Small intestine (tissue), 7 donors: ENCODE measurements around the gene MON2. TPM values are rescaled to one million over a fixed set of nuclear protein-coding genes. Genes with fewer than 3 reads are reported as not detected.
"Not testable (repeated sequence)": the region's sequence is repeated elsewhere in the genome, so short reads cannot be mapped to it uniquely, and the experiment has no call there.

Experiments
- DNase-seq, 2 donors: peaks; one replicate each; pipeline versions ENCODE4 v3.0.0 to v3.0.0-alpha.2; 2013
- FAIRE-seq: peaks from 2 replicates; lab custom pipeline; 2012; peaks lifted over from hg19 to GRCh38; lab: Jason Lieb, UNC
- H3K27ac ChIP-seq, 3 donors: one replicate each; pipeline ENCODE4 v1.5.1; 2013; ENCODE audit warnings: low read length in 2 of 3, mild to moderate bottlenecking in 2 of 3, control low read depth in 1 of 3, inconsistent platforms in 1 of 3, low read depth in 1 of 3, moderate library complexity in 1 of 3
- H3K27me3 ChIP-seq, 3 donors: one replicate each; pipeline ENCODE4 v1.6.1; 2013; ENCODE audit warnings: low read length in 3 of 3, inconsistent platforms in 1 of 3; ENCODE audit not compliant: control insufficient read depth in 3 of 3, insufficient read depth in 3 of 3
- H3K36me3 ChIP-seq, 3 donors: one replicate each; pipeline ENCODE4 v1.6.1; 2013; ENCODE audit warnings: low read length in 3 of 3, inconsistent platforms in 1 of 3, low read depth in 1 of 3, mild to moderate bottlenecking in 1 of 3, moderate library complexity in 1 of 3; ENCODE audit not compliant: control insufficient read depth in 3 of 3, insufficient read depth in 2 of 3
- H3K4me1 ChIP-seq, 3 donors: one replicate each; pipeline ENCODE4 v1.6.1; 2013; ENCODE audit warnings: low read length in 2 of 3, inconsistent platforms in 1 of 3, low read depth in 1 of 3, mild to moderate bottlenecking in 1 of 3, moderate library complexity in 1 of 3; ENCODE audit not compliant: control insufficient read depth in 3 of 3, insufficient read depth in 2 of 3
- H3K4me3 ChIP-seq, 3 donors: one replicate each; pipeline ENCODE4 v1.5.1; 2013; ENCODE audit warnings: low read length in 3 of 3, control low read depth in 1 of 3, inconsistent platforms in 1 of 3, low read depth in 1 of 3, mild to moderate bottlenecking in 1 of 3, moderate library complexity in 1 of 3
- H3K9me3 ChIP-seq, 2 donors: one replicate each; pipeline ENCODE4 v1.6.1; 2013; ENCODE audit warnings: low read depth in 1 of 2, low read length in 1 of 2; ENCODE audit not compliant: control insufficient read depth in 2 of 2, insufficient read depth in 1 of 2
- WGBS, 3 donors: extraction: QIAGEN DNeasy Blood & Tissue Kit; methylation state at CpG; one replicate each; pipeline ENCODE4 v1.1.7; 2013; 5-methylcytosine and 5-hydroxymethylcytosine counted together
- polyA plus RNA-seq, 4 donors: library from polyadenylated mRNA; stranded (reverse) in 3 of 4; unstranded in 1 of 4; fragments of 200-250 nt in 3 of 4; fragments of 120-200 nt in 1 of 4; gene quantifications; one replicate each; pipeline versions ENCODE4 v1.2.1 to v1.2.3, GENCODE V29; 2013
- donor health status: healthy with polysubstance abuse.
- donor health status: control.
- donor health status: control.
- donor health status: Bipolar disorder and iron deficiency.
- donor health status: healthy.

MON2 gene
- polyA plus RNA-seq, 4 donors, result 7.1 to 43.5 (median 9.3) TPM

DNA sequence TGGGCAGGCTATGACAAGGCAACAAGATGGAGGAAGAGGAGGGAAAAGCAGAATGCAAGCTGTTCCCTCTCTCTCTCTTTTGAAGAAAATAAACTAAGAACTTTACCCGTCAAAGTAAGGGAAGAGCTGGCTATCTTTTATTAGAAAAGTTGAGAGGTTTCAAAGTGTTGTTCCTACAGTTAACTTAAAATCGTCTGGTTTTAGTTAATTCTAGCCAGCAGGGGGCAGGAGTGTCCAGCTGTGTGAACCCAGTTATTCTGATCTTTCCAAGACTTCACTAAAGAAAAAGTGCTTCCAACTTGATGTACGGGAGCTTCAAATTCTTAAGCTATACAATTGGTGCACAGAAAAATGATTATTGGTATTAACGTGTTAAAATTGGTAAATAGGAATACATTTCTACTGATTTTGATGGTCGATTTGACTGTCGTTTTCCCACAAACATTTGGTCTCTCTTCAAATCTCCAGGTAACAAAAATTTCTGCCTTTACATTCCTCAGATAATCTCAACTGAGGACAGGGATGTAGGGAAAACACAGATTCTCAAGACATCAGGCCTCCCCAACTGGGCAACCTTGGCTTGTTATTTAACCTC, 28.4 kb upstream of the MON2 start:
- DNase-seq, result peak; percentile 59 to 70
- Histone ChIP-seq H3K4me1 (peaks cover 0 to 4% (median 0%) of the 10 kb centered on the region in 3 donors), H3K27ac (no peak overlapping the region), H3K27me3 (peaks cover 0 to 8% (median 0%) of the 10 kb centered on the region in 3 donors), H3K36me3 (no peaks in the 10 kb centered on the region), H3K4me3 (no peak overlapping the region), H3K9me3 (no peaks in the 10 kb centered on the region)
- WGBS, 3 donors, result 10 to 15% (median 12%) methylated on average over 6 of the region's 6 CpGs
- FAIRE-seq, result no peak

GRCh38 chr12:62446754-62447452, 19.7 kb upstream of the MON2 start:
- H3K9me3 ChIP-seq, result peaks cover 0 to 8% of the 10 kb centered on the region in 2 donors
- FAIRE-seq, result no peak
- no peaks in the 10 kb centered on the region for H3K36me3 ChIP-seq
- H3K4me3 ChIP-seq, result no peak overlapping the region
- WGBS, 3 donors, result 4 to 46% (median 28%) methylated on average over 2 of the region's 2 CpGs
- H3K27me3 ChIP-seq, result no peaks in the 10 kb centered on the region
- DNase-seq, result peak; percentile 35 to 47
- H3K27ac ChIP-seq, result no peak overlapping the region
- no peaks in the 10 kb centered on the region for H3K4me1 ChIP-seq

- Histone ChIP-seq H3K27ac (no peak overlapping the region), H3K4me1 (no peaks in the 10 kb centered on the region), H3K27me3 (no peaks in the 10 kb centered on the region), H3K36me3 (no peaks in the 10 kb centered on the region), H3K4me3 (no peak overlapping the region), H3K9me3 (peaks cover 0 to 8% of the 10 kb centered on the region in 2 donors)
- no peak for DNase-seq
- WGBS, 3 donors, result 81 to 88% (median 85%) methylated on average over 3 of the region's 3 CpGs
- no peak for FAIRE-seq
Observed at GRCh38 chr12:62448436-62448835, 18.2 kb upstream of the MON2 start.

DNA sequence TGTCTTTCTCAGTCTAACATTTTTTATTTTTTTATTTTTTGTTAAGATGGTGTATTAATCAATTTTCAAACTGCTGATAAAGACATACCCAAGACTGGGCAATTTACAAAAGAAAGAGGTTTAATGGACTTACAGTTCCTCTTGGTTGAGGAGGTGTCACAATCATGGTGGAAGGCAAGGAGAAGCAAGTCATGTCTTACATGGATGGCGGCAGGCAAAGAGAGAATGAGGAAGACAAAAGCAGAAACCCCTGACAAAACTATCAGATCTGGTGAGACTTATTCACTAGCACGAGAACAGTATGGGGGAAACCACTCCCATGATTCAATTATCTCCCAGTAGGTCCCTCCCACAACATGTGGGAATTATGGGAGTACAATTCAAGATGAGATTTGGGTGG, 11.2 kb upstream of the MON2 start:
- H3K27ac ChIP-seq, H3K9me3 ChIP-seq, DNase-seq, FAIRE-seq, H3K36me3 ChIP-seq, H3K27me3 ChIP-seq, H3K4me1 ChIP-seq, H3K4me3 ChIP-seq: not testable (repeated sequence)
- WGBS, 3 donors, result 50 to 66% (median 57%) methylated on average over 2 of the region's 2 CpGs

DNA sequence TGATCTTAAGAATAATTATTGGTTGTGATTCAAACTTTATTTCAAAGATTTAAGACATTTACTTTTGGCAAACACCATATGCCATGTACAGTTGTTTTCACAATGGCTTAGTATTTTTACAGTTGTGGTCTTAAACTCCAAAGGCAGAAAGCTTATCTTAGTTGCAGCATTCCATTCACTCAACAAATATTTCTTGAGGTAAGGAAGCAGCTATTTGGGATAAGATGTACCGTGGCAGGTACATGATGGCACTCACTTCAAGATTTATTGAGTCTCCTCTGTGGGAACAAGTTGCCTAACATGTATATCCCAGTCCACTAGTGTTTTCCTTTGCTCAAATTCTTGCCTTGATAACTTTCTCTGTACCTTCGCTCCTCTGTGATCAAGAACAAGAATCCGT, 8.0 kb upstream of the MON2 start:
- FAIRE-seq (no peak), DNase-seq (no peak)
- Histone ChIP-seq H3K9me3 (peaks cover 0 to 12% of the 10 kb centered on the region in 2 donors), H3K27ac (no peak overlapping the region), H3K4me1 (no peaks in the 10 kb centered on the region), H3K36me3 (no peaks in the 10 kb centered on the region), H3K27me3 (no peaks in the 10 kb centered on the region), H3K4me3 (no peak overlapping the region)
- WGBS, 3 donors, result 83 to 87% (median 84%) methylated on average over 3 of the region's 3 CpGs

GRCh38 chr12:62459976-62460375, 6.7 kb upstream of the MON2 start:
- Histone ChIP-seq H3K4me1 (no peaks in the 10 kb centered on the region), H3K27ac (no peak overlapping the region), H3K36me3 (no peaks in the 10 kb centered on the region), H3K9me3 (peaks cover 0 to 14% of the 10 kb centered on the region in 2 donors), H3K4me3 (no peak overlapping the region), H3K27me3 (no peaks in the 10 kb centered on the region)
- FAIRE-seq (no peak), DNase-seq (no peak)

GRCh38 chr12:62461171-62461837, 5.3 kb upstream of the MON2 start:
- not testable (repeated sequence) for DNase-seq, H3K9me3 ChIP-seq, H3K27me3 ChIP-seq, H3K27ac ChIP-seq, H3K4me1 ChIP-seq, H3K4me3 ChIP-seq, FAIRE-seq, H3K36me3 ChIP-seq
- 92 to 97% (median 95%) methylated on average over 22 to 32 of the region's 32 CpGs for WGBS, 3 donors

- H3K4me3 ChIP-seq, H3K27me3 ChIP-seq, H3K36me3 ChIP-seq, DNase-seq, H3K27ac ChIP-seq, FAIRE-seq, H3K4me1 ChIP-seq, H3K9me3 ChIP-seq: not testable (repeated sequence)
- 67 to 79% (median 77%) methylated on average over 7 of the region's 7 CpGs for WGBS, 3 donors
Observed at GRCh38 chr12:62463252-62463651, 3.4 kb upstream of the MON2 start.
